Measurements from ENCODE around the gene ATG2A.

DNA sequence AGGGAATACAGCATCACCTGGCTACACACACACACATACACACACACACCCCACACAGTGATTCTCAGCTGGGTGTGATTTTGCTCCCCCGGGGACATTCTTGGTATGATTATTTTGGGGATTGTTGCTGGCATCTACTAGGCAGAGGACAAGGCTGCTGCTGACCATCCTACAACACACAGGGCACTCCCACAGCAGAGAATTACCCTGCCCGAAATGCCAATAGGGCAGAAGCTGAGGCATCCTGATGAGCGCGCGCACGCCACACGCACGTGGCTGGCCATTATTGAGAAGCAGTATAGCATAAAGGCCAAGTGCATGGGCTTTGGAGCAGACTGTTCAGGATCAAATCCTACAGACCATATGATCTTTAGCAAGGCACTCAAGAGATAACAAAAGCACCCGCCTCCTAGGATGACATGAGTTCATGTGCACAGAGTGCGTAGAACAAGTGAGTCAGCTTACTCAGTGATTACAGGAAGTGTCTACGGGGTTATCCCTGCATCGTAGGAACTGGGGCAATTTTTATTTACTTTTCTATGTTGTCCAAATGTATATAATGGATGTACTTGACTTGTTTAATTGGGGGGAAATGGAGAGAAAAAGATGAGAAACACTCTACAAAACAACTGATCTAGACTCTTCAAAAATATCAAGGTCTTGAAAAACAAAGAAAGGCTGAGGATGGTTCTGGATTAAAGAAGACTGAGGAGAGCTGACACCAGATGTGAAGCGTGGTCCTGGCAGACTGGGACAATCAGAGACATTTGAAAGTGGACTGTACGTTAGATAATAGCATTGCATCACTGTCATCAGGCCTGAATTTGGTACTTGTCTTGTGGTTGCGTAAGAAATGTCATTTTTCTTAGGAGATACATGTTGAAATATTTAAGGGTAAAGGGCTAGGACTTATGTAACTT is 31.4 kb downstream of the ATG2A start:
- TF ChIP-seq, protein P1, sequence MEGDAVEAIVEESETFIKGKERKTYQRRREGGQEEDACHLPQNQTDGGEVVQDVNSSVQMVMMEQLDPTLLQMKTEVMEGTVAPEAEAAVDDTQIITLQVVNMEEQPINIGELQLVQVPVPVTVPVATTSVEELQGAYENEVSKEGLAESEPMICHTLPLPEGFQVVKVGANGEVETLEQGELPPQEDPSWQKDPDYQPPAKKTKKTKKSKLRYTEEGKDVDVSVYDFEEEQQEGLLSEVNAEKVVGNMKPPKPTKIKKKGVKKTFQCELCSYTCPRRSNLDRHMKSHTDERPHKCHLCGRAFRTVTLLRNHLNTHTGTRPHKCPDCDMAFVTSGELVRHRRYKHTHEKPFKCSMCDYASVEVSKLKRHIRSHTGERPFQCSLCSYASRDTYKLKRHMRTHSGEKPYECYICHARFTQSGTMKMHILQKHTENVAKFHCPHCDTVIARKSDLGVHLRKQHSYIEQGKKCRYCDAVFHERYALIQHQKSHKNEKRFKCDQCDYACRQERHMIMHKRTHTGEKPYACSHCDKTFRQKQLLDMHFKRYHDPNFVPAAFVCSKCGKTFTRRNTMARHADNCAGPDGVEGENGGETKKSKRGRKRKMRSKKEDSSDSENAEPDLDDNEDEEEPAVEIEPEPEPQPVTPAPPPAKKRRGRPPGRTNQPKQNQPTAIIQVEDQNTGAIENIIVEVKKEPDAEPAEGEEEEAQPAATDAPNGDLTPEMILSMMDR (IDR thresholded peaks at IDR 0.05; ENCODE audit: low read depth, low read length): no peak
- no peak for TF ChIP-seq POLR2A (IDR thresholded peaks at IDR 0.05; ENCODE audit: extremely low read depth, insufficient read length)
